Measurements from ENCODE around the gene TOPBP1. TPM values are rescaled to one million over a fixed set of nuclear protein-coding genes. Genes with fewer than 3 reads are reported as not detected.

TOPBP1 gene
- total RNA-seq, 4 donors from 2014 or later = 16.5 to 29.3 (median 21.9) TPM

DNA sequence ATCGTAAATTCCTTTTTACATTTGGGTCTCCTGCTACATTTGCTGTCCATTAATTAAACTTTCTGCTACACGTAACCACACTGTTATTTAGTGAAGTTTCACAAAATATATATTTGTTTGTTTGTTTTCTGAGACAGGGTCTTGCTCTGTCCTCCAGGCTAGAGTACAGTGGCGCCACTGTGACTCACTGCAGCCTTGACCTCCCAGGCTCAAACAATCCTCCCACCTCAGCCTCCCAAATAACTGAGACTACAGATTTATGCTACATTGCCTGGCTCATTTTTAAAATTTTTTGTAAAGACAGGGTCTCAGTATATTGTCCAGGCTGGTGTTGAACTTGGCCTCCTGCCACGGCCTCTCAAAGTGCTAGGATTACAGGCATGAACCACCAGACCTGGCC lies 20.5 kb downstream of the TOPBP1 start:
- no peak for TF ChIP-seq POLR2AphosphoS5 (IDR thresholded peaks at IDR 0.05)
- no peak for TF ChIP-seq EP300 (IDR thresholded peaks at IDR 0.05)
- Histone ChIP-seq H3K4me1 (peaks cover 0 to 4% (median 3%) of the 10 kb centered on the region in 3 donors), H3K4me3 (no peak overlapping the region), H3K27ac (no peak overlapping the region), H3K27me3 (no peaks in the 10 kb centered on the region), H3K9me3 (no peaks in the 10 kb centered on the region), H3K36me3 (peaks cover 5 to 80% of the 10 kb centered on the region in 2 donors)
- no peak for ATAC-seq
- 94 to 98% methylated on average over 3 to 4 of the region's 4 CpGs for WGBS, 2 donors (ENCODE audit: low coverage in 1 of 2)

DNA sequence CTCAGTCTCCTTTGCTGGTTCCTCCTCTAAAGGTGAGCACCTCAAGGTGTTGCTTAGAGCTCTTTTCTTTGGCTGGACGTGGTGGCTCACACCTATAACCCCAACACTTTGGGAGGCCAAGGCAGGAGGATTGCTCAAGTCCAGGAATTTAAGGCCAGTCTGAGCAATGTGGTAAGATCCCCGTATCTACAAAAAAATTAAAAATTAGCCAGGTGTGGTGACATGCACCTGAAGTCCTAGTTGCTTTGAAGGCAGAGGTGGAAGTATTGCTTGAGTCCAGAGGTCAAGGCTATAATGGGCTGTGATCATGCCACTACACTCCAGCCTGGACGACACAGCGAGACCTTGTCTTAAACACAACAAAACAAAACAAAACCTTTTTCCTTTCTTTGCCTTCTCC lies 28.3 kb downstream of the TOPBP1 start:
- Histone ChIP-seq H3K36me3 (peaks cover 0 to 94% of the 10 kb centered on the region in 2 donors), H3K4me3 (no peak overlapping the region), H3K9me3 (no peaks in the 10 kb centered on the region), H3K27ac (no peak overlapping the region), H3K27me3 (no peaks in the 10 kb centered on the region), H3K4me1 (no peaks in the 10 kb centered on the region)
- WGBS, 2 donors (ENCODE audit: low coverage in 1 of 2) = 89 to 100% methylated on average over 2 to 4 of the region's 4 CpGs
- TF ChIP-seq POLR2A (IDR thresholded peaks at IDR 0.05) (no peak), POLR2AphosphoS5 (IDR thresholded peaks at IDR 0.05) (no peak), EP300 (IDR thresholded peaks at IDR 0.05) (no peak)
- TF ChIP-seq, protein P1, sequence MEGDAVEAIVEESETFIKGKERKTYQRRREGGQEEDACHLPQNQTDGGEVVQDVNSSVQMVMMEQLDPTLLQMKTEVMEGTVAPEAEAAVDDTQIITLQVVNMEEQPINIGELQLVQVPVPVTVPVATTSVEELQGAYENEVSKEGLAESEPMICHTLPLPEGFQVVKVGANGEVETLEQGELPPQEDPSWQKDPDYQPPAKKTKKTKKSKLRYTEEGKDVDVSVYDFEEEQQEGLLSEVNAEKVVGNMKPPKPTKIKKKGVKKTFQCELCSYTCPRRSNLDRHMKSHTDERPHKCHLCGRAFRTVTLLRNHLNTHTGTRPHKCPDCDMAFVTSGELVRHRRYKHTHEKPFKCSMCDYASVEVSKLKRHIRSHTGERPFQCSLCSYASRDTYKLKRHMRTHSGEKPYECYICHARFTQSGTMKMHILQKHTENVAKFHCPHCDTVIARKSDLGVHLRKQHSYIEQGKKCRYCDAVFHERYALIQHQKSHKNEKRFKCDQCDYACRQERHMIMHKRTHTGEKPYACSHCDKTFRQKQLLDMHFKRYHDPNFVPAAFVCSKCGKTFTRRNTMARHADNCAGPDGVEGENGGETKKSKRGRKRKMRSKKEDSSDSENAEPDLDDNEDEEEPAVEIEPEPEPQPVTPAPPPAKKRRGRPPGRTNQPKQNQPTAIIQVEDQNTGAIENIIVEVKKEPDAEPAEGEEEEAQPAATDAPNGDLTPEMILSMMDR (IDR thresholded peaks at IDR 0.05) = no peak
- ATAC-seq = no peak

DNA sequence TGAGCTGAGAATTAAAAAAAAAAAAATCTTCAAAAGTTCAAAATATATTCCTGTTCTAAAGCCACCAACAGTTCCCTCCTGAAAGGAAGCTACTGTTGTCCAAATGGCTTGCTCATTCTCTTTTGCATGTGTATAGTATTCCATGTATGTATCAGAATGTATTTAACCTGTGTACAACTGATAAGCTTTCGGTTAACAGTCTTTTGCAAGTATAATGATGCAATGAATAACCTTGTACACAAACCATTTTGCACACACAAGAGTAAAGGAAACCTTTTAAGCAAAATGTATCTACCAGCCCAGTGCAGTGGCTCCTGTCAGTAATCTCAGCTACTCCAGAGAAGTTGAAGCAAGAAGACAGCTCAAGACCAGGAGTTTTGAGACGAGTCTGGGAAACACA lies 32.6 kb downstream of the TOPBP1 start:
- 92 to 95% methylated on average over 2 of the region's 2 CpGs for WGBS, 2 donors (ENCODE audit: low coverage in 1 of 2)
- Histone ChIP-seq H3K27me3 (no peaks in the 10 kb centered on the region), H3K9me3 (no peaks in the 10 kb centered on the region), H3K4me3 (no peak overlapping the region), H3K27ac (no peak overlapping the region), H3K4me1 (no peaks in the 10 kb centered on the region), H3K36me3 (peaks cover 0 to 95% of the 10 kb centered on the region in 2 donors)
- TF ChIP-seq POLR2AphosphoS5 (IDR thresholded peaks at IDR 0.05) (no peak), POLR2A (IDR thresholded peaks at IDR 0.05) (no peak), EP300 (IDR thresholded peaks at IDR 0.05) (no peak)
- TF ChIP-seq, protein P1 (IDR thresholded peaks at IDR 0.05) = no peak
- ATAC-seq = no peak

DNA sequence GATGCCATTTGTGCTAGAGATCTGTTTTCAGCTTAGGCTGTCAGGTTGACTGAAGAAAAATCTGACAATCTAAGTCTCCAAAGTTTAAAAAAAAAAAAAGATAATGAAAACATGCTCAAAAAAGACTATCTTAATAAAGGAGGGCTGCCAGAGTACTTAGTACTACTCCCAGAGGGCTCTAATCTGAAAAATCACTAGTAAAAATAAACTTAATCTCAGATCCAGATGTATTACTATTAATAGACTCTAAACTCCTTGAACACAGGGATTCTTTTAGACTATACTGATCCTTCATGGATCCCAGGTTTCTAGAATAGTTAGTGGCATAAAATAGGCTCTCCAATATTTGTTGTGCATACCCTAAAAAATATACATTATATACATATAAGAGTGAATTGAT lies 34.0 kb downstream of the TOPBP1 start:
- H3K4me1 ChIP-seq = no peaks in the 10 kb centered on the region
- H3K36me3 ChIP-seq = peaks cover 0 to 95% of the 10 kb centered on the region in 2 donors
- H3K27me3 ChIP-seq = no peaks in the 10 kb centered on the region
- TF ChIP-seq, protein P1 (IDR thresholded peaks at IDR 0.05) = no peak
- no peak for TF ChIP-seq EP300 (IDR thresholded peaks at IDR 0.05)
- TF ChIP-seq POLR2AphosphoS5 (IDR thresholded peaks at IDR 0.05) = no peak
- no peak for TF ChIP-seq POLR2A (IDR thresholded peaks at IDR 0.05)
- no peaks in the 10 kb centered on the region for H3K9me3 ChIP-seq
- no peak overlapping the region for H3K27ac ChIP-seq
- ATAC-seq = no peak
- no peak overlapping the region for H3K4me3 ChIP-seq

DNA sequence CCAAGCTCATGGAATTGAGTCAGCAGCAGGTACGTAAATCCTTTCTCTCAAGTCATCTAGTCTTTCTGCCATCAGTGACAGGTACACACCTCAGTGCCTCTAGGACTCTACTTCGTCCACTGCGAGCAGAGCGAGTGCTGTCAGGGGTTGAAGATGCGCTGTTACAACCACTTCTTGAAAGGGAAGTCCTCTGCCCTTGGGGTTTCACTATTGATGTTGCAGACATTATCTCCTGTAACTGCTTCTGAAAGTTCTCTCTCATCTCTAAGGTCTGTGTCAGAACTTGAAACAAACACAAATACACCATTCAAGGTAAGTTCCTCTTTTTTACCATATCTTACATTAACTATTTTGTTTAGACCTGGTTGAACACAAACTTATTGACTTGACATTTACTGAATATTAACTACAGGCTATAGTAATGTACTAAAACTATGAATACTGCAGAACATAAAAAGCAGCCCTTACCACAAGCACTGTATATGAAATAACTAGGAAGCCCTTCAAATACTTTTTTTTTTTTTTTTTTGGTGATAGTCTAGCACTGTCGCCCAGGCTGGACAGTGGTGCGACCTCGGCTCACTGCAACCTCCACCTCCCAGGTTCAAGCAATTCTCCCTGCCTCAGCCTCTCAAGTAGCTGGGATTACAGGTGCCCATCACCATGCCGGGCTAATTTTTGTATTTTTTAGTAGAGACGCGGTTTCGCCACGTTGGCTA lies 41.5 kb downstream of the TOPBP1 start:
- Histone ChIP-seq H3K4me3 (no peak overlapping the region), H3K27ac (no peak overlapping the region), H3K4me1 (no peaks in the 10 kb centered on the region), H3K9me3 (no peaks in the 10 kb centered on the region), H3K36me3 (peaks cover 0 to 92% of the 10 kb centered on the region in 2 donors), H3K27me3 (no peaks in the 10 kb centered on the region)
- TF ChIP-seq, protein P1 (IDR thresholded peaks at IDR 0.05) = no peak
- TF ChIP-seq POLR2A (IDR thresholded peaks at IDR 0.05) (no peak), POLR2AphosphoS5 (IDR thresholded peaks at IDR 0.05) (no peak), EP300 (IDR thresholded peaks at IDR 0.05) (no peak)
- 90 to 91% methylated on average over 9 to 11 of the region's 13 CpGs for WGBS, 2 donors (ENCODE audit: low coverage in 1 of 2)
- no peak for ATAC-seq
